ENCODE measurements around the gene PBX1.

GRCh38 chr1:164622068-164622845 lies 63.3 kb downstream of the PBX1 start:
- TF ChIP-seq POLR2AphosphoS5 (IDR thresholded peaks at IDR 0.05) (no peak), POLR2A (IDR thresholded peaks at IDR 0.05) (no peak), CTCF (IDR thresholded peaks at IDR 0.05) (no peak)

All from breast epithelium (tissue), 3 donors.